Stimulated activated naive CD8-positive, alpha-beta T cell treated with anti-CD3 and anti-CD28 coated beads, Interleukin-15, Interleukin-2, amounts not matched to agents 100 ng/mL and 50 ng/mL, for 24 hours (primary cell): ENCODE results near the gene BIRC2.

ENCODE experiments used
- H3K27ac Mint-ChIP-seq: one replicate; pipeline ENCODE4 v1.8.0; 2021; ENCODE audit warnings: mild to moderate bottlenecking, mixed read lengths
- H3K27me3 Mint-ChIP-seq: one replicate; pipeline ENCODE4 v1.8.0; 2021; ENCODE audit warnings: mixed read lengths
- H3K36me3 Mint-ChIP-seq: one replicate; pipeline ENCODE4 v1.8.0; 2021; ENCODE audit warnings: low read depth, mixed read lengths
- H3K4me1 Mint-ChIP-seq: one replicate; pipeline ENCODE4 v1.8.0; 2021; ENCODE audit warnings: low read depth, mixed read lengths
- H3K4me3 Mint-ChIP-seq: one replicate; pipeline ENCODE4 v1.8.0; 2021; ENCODE audit warnings: mild to moderate bottlenecking, mixed read lengths
- H3K9me3 Mint-ChIP-seq: one replicate; pipeline ENCODE4 v1.8.0; 2021; ENCODE audit warnings: mixed read lengths

BIRC2 gene

GRCh38 chr11:102416976-102417375, 70.0 kb downstream of the BIRC2 start:
- H3K9me3 Mint-ChIP-seq: no peaks in the 10 kb centered on the region
- H3K27me3 Mint-ChIP-seq: no peaks in the 10 kb centered on the region
- peak overlapping the region; percentile 86 for H3K27ac Mint-ChIP-seq
- peak overlapping the region; percentile 37 for H3K4me3 Mint-ChIP-seq
- peaks cover 100% of the 10 kb centered on the region for H3K4me1 Mint-ChIP-seq
- H3K36me3 Mint-ChIP-seq: peaks cover 55% of the 10 kb centered on the region

- Mint-ChIP-seq H3K9me3 (no peaks in the 10 kb centered on the region), H3K4me3 (no peak overlapping the region), H3K27ac (no peak overlapping the region), H3K27me3 (no peaks in the 10 kb centered on the region), H3K36me3 (peaks cover 56% of the 10 kb centered on the region), H3K4me1 (peaks cover 100% of the 10 kb centered on the region)
These were observed 72.2 kb downstream of the BIRC2 start for GRCh38 chr11:102419181-102419580.

GRCh38 chr11:102420547-102420946, 73.5 kb downstream of the BIRC2 start:
- Mint-ChIP-seq H3K36me3 (peaks cover 63% of the 10 kb centered on the region), H3K9me3 (no peaks in the 10 kb centered on the region), H3K27ac (peak overlapping the region; percentile 83)

GRCh38 chr11:102421261-102421660, 74.2 kb downstream of the BIRC2 start:
- Mint-ChIP-seq H3K27ac (peak overlapping the region; percentile 83), H3K27me3 (no peaks in the 10 kb centered on the region), H3K4me3 (no peak overlapping the region), H3K9me3 (no peaks in the 10 kb centered on the region), H3K4me1 (peaks cover 98% of the 10 kb centered on the region), H3K36me3 (peaks cover 64% of the 10 kb centered on the region)

More at GRCh38 chr11:102420547-102420946, 73.5 kb downstream of the BIRC2 start:
- Mint-ChIP-seq H3K4me3 (no peak overlapping the region), H3K4me1 (peaks cover 99% of the 10 kb centered on the region), H3K27me3 (no peaks in the 10 kb centered on the region)

GRCh38 chr11:102422817-102423712, 76.1 kb downstream of the BIRC2 start:
- Mint-ChIP-seq H3K36me3 (peaks cover 57% of the 10 kb centered on the region), H3K27ac (peak overlapping the region; percentile 19)

GRCh38 chr11:102423936-102424335, 76.9 kb downstream of the BIRC2 start:
- no peaks in the 10 kb centered on the region for H3K27me3 Mint-ChIP-seq
- no peak overlapping the region for H3K4me3 Mint-ChIP-seq
- no peak overlapping the region for H3K27ac Mint-ChIP-seq
- peaks cover 52% of the 10 kb centered on the region for H3K36me3 Mint-ChIP-seq
- peaks cover 90% of the 10 kb centered on the region for H3K4me1 Mint-ChIP-seq
- no peaks in the 10 kb centered on the region for H3K9me3 Mint-ChIP-seq

More at GRCh38 chr11:102422817-102423712, 76.1 kb downstream of the BIRC2 start:
- no peak overlapping the region for H3K4me3 Mint-ChIP-seq
- no peaks in the 10 kb centered on the region for H3K9me3 Mint-ChIP-seq
- H3K27me3 Mint-ChIP-seq: no peaks in the 10 kb centered on the region
- H3K4me1 Mint-ChIP-seq: peaks cover 93% of the 10 kb centered on the region

GRCh38 chr11:102426000-102426399, 79.0 kb downstream of the BIRC2 start:
- Mint-ChIP-seq H3K36me3 (peaks cover 54% of the 10 kb centered on the region), H3K27me3 (no peaks in the 10 kb centered on the region), H3K9me3 (no peaks in the 10 kb centered on the region), H3K4me1 (peaks cover 90% of the 10 kb centered on the region), H3K4me3 (no peak overlapping the region), H3K27ac (no peak overlapping the region)

- Mint-ChIP-seq H3K36me3 (peaks cover 56% of the 10 kb centered on the region), H3K9me3 (peaks cover 3% of the 10 kb centered on the region), H3K27ac (no peak overlapping the region), H3K4me3 (no peak overlapping the region), H3K27me3 (no peaks in the 10 kb centered on the region), H3K4me1 (peaks cover 90% of the 10 kb centered on the region)
These were observed 79.6 kb downstream of the BIRC2 start for GRCh38 chr11:102426570-102426969.

- H3K27me3 Mint-ChIP-seq: no peaks in the 10 kb centered on the region
- peaks cover 90% of the 10 kb centered on the region for H3K4me1 Mint-ChIP-seq
- H3K36me3 Mint-ChIP-seq: peaks cover 57% of the 10 kb centered on the region
- H3K9me3 Mint-ChIP-seq: peaks cover 6% of the 10 kb centered on the region
- peak overlapping the region; percentile 83 for H3K27ac Mint-ChIP-seq
- no peak overlapping the region for H3K4me3 Mint-ChIP-seq
These were observed 80.1 kb downstream of the BIRC2 start for GRCh38 chr11:102427068-102427467.
